Left hindlimb (tissue), 1 donor: Measurements from ENCODE around the gene TXNL1.
A peak's percentile ranks its signal among the peaks of the same experiment; 100 is the strongest.
"Not testable (repeated sequence)": the region's sequence is repeated elsewhere in the genome, so short reads cannot be mapped to it uniquely, and the experiment has no call there.

Experiments
- DNase-seq: peaks from one replicate; pipeline ENCODE4 v3.0.0-alpha.2; 2018

Gene TXNL1

DNA sequence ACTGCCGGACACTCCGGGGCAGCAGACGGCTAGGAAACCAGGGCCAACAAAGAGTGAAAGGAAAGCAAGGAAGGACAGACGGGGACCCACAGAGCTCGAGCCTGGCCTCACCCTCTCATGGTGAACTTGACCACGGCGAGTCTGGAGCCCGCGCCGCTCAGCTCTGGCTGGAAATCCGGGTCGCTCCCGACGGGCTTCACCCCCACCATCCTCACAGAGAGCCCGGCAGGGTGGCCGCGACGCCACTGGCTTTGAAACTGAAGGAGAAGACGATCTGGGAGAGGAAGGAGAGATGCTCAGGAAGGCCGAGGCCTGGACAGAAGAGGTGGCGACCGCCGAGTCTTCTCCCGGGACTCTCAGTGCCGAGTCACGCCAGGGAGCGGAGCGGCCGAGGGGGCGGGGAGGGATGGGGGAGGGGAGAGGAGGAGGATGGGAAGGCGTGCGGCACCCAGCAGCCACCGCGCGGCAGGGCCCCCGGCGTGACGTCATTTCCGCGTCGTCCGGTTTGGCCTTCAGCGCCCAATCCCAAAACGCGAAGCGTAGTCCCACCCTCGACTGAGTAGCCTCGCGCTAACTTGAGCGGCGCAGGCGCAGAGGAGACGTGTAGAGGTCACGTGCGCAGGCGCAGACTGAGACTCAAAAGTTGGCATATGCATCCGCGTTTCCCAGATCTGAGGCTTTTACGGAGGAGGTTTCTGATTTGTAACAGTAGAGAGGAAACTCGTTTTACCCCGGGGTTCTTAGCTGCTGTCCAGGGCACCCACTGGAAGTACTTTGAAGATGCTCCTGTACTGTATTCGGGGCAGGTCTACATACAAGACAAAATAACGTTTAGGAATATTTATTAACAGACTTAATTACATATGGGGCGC, at the start of gene TXNL1:
Gene TXNL1 (minus strand): TSS at position 361 of the 872 bp plus-strand sequence. CDS start 152 bp downstream, at position 209.
- DNase-seq = peak; percentile 99

DNA sequence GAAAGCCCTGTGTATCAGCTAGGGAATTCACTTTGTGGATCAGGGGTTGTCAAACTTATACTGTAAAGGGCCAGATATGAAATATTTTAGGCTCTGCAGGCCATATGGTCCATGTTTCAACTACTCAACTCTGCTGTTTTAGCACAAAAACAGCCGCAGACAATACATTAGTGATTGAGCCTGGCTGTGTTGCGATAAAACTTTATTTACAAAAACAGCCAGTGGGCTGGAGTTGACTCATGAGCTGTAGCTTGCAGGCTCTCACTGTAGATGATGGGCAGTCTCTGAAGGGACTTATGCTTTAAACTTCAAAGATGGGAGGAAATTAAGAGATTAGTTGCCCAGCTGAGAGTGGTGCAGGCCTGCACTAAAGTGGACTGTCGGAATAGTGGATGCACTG, 45.9 kb upstream of the TXNL1 start:
- no peak for DNase-seq

DNA sequence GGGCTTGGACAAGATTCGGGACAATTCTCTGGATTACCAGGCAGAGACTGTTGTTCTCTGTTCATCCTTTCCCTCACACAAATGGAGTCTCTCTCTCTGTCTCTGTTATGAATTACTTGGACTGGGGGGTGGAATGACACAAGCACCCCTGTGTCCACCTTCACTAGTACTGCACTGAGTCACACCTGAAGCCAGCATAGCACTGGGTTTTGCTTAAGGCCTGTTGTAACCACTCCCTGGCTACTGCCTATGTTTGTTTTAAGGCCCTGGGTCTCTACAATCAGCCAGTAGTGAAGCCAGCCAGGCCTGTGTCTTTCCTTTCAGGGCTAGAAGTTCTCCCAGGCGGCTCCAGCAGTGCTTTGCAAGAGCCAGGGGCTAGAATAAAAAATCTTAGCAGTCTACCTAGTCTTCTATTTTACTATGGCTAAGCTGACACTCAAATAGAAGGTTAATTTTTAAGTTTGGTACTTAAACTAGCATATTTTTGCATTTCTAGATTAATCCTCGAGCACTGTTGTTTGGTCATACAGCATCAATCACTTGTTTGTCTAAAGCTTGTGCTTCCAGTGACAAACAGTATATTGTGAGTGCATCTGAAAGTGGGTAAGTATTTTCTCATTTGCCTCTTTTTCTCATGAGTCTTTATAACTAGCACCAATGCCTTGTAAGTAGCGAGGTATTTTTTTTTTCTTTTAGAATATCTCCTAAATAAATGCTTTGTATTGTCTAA, 40.6 kb upstream of the TXNL1 start:
- no peak for DNase-seq

DNA sequence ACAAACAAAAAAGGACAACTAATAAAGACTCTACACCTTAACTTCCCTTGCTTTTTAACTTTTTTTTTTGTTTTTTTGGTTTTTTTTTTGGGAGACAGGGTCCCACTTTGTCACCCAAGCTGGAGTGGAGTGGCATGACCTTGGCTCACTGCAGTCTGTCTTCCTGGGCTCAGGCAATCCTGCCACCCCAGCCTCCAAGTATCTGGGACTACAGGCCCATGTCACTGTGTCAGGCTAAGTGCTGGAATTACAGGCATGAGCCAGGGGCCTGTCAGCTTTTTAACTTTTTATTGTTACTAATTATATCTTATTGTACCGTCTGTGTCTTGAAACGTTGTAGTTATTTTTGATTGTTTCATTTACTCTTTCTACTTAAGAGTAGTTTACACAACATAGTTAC, 38.2 kb upstream of the TXNL1 start:
- DNase-seq = no peak

DNA sequence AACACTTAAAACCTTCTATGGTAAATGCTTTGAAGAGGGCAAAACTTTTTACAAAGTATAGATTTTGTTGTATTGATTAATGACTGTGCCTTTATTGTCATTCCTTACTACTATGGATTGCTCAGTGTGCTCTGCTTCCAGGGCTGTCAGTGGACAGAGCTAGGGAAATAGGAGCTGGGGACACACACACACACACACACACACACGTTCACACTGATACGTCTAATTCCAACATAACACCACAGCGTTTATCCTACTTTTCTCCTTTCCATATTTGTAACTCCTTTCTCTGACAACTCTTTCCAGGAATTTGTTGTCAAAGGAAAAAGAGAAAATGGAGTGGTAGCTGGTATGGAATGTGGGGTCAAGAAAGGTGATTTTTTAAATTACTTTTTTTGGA, 34.6 kb upstream of the TXNL1 start:
- DNase-seq = no peak

DNA sequence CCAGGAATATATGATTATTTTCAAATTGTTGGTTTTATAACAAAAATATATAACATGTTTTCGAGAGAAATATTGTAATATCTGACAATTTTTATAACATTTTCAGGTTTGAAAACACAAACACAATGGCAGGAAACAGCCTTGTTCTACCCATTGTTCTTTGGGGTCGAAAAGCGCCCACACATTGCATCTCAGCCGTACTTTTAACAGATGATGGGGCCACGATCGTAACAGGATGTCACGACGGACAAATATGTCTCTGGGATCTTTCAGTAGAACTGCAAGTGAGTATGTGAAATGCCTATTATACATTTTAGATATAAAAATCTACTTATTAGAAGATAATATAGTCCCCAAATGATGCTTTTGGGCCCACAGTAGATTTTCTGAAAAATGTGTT, 34.0 kb upstream of the TXNL1 start:
- no peak for DNase-seq

DNA sequence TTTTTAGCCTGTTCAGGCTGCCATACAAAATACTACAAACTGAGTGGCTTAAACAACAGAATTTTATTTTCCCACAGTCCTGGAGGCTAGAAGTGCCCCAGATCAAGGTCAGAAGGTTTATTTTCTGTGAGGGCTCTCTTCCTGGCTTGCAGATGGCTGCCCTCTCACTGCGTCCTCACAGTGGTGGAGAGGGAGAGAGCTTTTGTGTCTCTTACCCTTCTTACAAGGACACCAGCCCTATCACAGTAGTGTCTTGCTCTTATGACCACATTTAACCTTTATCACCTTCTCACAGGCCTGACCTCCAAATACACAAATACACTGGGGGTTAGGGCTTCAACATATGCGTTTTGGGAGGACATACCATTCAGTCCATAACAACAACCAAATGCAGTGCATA, 24.5 kb upstream of the TXNL1 start:
- no peak for DNase-seq

DNA sequence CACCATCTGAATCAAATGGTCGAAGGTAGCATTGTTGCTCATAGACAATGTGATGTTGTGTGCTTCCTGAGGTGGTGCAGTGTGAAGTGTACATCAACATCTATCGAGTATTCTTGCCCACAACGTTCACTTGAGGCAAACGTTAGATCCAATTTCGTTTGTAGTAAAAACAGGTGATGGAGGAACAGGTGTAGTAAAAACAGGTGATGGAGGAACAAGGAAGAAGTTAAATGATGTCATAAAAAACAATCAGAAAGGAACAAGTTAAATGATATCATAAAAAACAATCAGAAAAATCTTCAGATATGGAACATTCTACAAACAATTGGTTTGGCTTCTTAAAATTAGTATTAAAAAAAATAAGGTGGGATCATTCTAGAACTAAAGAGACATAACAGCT, 24.1 kb upstream of the TXNL1 start:
- DNase-seq = no peak

DNA sequence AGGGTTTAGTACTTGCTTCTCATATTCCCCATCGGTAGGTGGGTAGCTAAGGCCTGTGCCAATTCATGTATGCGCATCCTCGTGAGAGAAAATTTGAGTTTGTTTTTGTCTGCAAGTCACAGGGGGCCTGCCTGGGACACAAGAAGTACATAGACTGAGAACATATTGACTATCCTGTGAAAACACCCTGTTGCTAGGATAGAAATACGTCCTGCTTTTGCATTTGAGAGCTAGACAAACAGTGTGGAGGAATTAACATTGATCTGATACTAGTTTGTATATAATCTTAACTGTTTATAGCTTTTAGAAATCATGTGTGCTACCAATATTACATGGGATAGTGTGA, 23.6 kb upstream of the TXNL1 start:
- DNase-seq = no peak

DNA sequence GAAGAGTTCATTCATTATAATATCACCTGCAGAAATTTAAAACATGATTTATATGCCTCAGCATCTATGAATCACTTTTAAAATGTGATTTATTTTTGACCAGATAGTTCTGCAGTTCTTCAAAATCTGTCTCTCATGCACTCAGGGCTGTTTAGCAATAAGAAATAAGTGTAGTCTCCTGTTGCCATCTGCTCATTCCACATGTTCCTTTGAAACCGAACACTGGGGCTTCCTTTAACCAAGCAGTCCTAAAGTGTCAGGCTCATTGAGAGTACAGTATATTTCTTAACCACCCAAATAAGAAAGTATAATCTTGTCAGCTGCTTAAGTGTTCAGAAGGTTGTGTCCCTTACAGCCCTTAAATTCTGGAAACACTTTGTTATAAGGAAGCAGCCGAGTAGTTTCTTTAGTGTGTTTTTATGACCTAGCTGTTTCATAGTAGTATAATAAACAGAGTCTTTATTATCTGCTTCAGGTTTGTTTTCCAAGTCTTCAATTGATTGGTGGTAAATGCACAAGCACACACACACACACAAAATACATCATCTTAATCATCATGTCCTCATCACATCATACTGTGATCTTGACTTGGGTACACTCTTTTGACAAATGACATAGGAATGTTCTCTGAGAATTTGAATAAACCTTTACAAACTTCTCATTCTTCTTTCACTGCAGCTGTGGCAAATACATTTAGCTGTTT, 23.1 kb upstream of the TXNL1 start:
- no peak for DNase-seq

DNA sequence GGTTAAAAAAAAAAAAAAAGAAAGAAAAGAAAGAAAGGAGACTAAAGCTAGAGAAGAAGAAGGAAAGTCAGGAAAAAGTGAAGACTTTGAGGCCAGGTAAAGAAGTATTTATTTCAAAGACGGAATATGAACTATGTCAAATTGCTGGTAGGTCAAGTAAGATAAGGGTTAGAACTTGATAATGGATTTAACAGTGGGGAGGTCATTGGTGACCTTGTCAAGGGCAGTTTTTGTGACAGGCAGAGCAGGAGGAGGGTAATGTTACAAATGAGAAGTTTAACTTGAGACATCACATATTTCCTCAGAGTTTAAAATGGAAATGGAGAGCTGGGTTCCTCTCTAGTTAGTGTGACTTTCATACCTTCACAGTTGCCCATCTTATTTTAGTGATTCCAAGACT, 22.3 kb upstream of the TXNL1 start:
- DNase-seq = no peak

DNA sequence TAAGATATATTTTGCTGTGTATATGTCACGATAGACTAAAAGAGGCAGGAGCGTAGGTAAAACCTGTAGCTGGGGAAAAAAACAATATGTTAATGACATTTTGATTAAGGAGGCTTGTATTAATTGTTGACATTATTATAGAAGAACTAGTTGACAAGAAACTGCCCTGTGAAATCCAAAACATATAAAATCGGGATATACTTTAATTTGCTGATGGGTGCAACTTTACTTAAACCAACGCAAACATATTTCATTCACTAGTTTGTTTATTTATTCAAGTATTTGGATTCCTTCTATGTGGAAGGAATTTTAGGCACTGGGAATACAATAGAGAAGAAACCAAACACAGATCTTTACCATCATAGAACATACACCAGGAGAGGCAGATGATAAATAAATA, 20.7 kb upstream of the TXNL1 start:
- no peak for DNase-seq

DNA sequence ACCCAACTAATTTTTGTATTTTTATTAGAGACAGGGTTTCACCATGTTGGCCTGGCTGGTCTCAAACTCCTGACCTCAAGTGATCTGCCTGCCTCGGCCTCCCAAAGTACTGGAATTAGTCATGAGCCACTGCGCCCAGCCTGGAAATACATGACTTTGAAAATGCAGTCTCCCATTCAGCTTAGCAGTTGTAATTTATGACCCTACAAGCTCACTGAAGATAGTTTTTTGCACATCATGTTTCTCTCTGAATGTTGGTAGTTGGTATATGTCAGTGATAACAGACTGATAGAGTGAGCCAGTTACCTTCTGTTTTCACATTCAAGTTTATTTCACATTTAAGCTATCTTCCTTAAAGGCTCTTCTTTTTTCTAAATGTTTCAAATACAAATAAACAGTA, 19.9 kb upstream of the TXNL1 start:
- DNase-seq = no peak

DNA sequence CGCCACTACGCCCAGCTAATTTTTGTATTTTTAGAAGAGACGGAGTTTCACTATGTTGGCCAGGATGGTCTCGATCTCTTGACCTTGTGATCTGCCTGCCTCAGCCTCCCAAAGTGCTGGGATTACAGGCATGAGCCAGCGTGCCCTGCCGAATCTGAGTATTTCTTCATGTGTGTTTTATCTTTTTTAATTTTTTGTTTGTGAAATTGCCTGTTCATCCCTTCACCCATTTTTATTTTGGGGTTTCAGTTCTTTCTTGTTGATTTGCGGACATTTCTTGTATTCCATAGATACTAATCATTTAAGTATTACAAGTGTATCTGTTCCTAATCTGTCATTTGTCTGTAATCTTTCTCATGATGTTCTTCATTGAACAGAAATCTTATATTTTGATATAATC, 15.9 kb upstream of the TXNL1 start:
- DNase-seq = not testable (repeated sequence)

DNA sequence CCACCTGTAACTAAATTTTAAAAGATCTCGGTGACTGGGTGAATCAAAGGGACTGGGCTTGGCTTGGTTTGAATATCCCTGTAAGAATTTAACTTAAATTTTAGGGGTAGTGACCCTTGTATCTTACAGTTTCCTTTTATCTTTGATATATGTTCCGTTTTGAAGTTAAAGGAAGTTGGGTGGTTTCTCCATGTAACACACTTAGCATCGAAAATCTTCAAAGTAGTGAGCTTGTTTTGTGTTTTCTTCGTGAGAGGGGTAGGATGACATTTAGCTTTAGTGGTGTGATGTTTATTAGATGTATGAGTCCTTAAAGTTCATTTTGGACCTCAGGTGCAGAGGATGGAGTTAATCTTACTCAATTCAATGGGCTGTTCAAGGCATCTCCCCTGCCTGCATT, 14.4 kb upstream of the TXNL1 start:
- DNase-seq = no peak

DNA sequence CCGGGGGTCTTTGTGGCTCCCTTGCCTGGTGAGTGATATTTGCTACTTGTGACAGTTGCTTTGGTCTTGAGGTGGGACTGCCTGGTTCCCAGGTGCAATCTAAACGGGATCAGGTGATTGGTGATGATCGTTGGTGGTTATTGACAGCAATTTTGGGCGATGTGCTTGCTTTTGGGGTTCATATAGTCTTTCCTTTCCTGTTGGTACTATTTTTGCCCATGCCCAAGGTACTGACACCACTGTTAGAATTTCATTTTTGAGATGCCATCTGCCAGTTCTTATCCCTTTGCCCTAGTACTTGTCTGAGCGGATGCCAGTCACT, 13.3 kb upstream of the TXNL1 start:
- DNase-seq = no peak

DNA sequence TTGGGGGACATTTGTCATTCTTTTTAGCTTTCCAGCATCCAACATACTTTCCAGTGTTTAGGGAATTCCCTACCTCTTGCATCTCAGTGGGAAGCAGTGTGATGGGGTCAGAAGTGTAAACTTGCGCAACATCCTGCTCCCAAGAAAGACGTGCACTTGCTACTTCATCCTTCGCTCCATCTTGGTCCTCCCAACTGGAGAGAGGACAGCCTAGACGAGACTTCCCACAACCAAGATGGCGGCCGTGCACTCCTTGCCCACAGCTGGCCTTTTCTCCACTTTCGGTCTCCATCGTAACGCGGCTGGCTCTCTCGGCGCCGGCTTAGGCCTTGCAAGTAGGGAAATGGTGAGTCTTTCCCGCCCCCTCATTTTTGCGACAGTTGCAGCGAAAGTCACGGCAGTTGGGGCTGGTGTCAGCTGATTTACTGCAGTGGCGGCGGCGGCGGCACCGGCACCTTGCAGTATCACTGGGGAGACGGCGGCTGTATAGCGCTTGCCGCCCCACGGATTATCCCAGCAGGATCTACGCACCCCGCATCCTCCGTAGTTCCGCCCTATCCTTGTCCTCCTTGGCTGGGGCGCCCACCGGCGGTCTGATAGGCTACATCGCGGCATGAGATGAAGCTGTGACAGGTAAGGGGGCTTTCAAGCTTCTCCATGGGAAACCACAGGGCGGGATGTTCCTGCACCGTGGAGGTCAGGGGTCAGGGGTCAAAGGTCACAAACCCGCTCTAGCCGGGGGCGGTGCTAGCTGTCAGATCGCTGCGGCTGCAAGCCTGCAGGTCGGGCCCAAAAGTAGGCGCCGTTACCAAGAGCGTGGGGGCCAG, 12.8 kb upstream of the TXNL1 start, which contains the start of gene WDR7:
Gene WDR7 (plus strand): TSS at position 416 of the 827 bp plus-strand sequence. CDS start 21,157 bp downstream, outside the sequence.
- peak; percentile 98 for DNase-seq

DNA sequence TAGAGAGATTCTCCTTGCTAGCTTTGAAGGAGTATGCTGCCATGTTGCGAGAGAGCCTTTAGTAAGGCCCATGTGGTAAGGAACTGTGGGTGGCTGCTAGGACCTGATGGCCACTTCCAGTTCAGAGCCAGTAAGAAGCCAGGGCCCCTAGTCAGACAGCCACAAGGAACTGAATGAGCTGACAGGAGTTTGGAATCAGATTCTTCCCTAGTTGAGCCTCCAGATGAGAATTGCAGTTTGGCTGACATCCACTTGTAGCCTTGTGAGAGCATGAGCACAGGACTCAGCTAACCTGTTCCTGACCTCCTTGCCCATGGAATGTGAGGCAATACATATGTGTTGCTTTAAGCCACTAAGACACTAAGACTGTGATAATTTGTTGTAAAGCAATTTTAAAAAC, 11.6 kb upstream of the TXNL1 start:
- DNase-seq = no peak

DNA sequence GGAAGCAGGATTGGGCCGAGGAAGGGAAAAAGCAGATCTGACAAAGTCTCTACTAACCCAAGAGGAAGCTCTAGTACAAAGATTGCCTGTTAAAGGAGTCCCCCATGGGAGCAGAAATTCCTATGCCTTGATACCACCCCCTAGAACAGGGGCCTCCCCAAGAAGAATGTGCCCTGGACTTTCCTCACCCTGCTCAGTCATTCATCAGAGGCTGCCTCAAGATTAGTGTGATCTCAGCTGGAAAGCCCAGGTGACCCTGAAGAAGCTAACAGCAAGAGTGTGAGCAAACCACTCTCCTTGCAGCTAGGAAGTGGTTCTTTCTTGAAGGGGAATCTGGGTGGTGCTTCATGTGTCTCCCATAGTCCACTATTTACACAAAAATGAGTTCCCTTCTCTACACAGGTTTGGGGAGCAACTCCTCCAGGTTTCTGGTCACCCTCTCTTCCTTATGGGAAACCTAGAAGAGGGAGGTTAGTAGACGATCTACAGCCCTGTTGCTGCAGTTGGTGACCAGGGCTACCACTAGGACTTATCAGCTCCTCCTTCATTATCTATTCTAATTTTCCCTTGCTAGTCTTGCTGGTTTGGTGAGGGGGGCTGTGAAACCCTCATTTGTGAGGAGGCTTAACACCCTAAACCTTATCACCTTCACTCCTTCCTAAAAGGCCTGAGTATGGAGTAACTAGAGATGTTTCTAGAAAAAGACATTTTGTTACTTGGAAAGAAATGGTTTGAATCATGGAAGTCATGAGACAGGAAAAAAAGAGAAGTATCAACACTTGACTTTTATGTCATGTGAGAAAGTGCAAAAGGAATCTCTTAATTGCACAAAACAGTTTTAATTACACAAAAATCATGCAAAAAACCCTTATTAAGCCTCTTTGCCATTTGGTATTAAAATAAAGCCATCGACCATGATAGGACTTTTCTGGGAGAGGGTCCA, 9.8 kb upstream of the TXNL1 start:
- DNase-seq = no peak

DNA sequence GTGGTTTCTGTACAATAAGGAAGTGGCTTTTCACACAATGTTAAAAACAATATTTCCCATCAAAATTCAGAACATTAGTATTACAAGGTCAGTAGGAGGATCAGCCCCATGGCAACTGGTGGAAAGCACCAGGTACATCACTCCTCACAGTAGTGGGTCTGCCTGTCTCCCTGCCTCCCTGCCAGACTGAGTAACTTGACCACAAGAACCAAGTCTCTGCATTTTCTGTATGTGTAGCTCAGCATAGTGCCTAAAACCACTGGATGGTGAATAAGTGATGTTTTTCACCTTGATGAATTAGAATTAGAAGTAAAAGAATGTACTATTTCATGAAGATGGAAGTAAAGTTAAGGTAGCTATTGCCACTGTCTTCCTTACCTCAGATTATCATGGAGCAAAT, 8.7 kb upstream of the TXNL1 start:
- no peak for DNase-seq

DNA sequence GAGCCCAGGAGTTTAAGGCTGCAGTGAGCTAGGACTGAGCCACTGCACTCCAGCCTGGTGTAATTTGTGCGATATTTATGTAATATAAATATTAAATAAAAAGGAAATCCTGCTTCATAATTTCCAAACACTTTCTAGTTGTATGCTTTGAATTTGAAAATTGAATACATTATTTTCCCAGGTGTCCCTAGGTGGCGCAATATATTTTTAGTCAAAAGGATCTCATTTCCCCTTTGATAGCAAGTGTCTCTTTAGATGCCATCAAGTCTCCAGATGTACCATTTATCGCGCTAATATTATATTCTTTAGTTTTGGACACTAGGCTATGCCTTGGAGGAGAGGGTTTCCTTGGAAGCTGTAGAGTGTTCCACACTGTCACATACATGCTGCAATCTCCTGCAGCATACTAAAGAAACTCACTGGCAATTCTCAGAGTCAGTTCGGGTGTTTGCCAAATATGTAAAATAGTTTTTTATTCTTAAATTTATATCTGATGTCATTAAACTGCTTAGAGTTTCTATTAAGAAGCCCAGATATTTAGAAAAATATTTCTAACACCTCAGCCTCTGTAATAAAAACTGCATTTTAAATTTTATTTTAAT, 7.1 kb upstream of the TXNL1 start:
- DNase-seq = no peak
